ENCODE results near the gene PADI3.

DNA sequence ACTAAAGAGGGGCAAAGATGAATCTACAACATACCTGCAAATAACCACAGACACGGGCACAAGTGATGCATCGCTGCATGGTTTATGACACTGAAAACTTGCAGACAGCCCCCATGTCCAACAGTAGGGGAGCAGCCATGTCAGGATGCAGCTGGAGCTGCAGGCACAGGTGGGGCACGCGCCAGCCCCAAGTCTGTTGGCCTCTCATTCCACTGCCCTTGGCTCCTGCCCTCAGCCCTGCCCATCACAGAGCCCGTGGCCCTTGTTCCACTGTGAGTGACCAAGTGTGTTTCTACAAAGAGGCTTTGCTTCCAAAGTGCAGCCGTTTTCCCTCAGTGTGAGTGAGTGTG, 55.9 kb downstream of the PADI3 start:
- no peak for TF ChIP-seq CTCF (IDR thresholded peaks at IDR 0.05 in 8 of 11, conservative IDR thresholded peaks at IDR 0.05 in 3 of 11)
- TF ChIP-seq POLR2AphosphoS5 (IDR thresholded peaks at IDR 0.05), result no peak

Measured in spleen (tissue), 7 donors.